Right lobe of liver (tissue), 6 donors: ENCODE measurements around the gene PPP2R5B. TPM values are rescaled to one million over a fixed set of nuclear protein-coding genes. Genes with fewer than 3 reads are reported as not detected.

ENCODE experiments used
- ATAC-seq, 4 donors: fragments of 200-7000 bp; cut with Tn5 transposase; one replicate each; pipeline ENCODE4 v1.9.1; 2020; ENCODE audit warnings: mild to moderate bottlenecking in 4 of 4, moderate library complexity in 4 of 4
- DNase-seq, 3 donors: peaks; one replicate each; pipeline ENCODE4 v3.0.0-alpha.2; 2020
- H3K27ac ChIP-seq, 3 donors: fragments of 200-600 bp; one replicate each; pipeline ENCODE4 v1.8.0; 2022
- H3K27me3 ChIP-seq, 2 donors: fragments of 200-600 bp; one replicate each; pipeline ENCODE4 v1.8.0; 2022
- H3K36me3 ChIP-seq, 4 donors: fragments of 200-600 bp; sonication (generic) in 1 of 4; one replicate each; pipeline versions ENCODE4 v1.5.1 to v1.8.0; 2017 to 2022; ENCODE audit warnings: control low read depth in 1 of 4
- H3K4me1 ChIP-seq, 4 donors: fragments of 200-600 bp; sonication (generic) in 1 of 4; one replicate each; pipeline versions ENCODE4 v1.5.1 to v1.8.0; 2017 to 2022; ENCODE audit warnings: control low read depth in 1 of 4
- H3K4me3 ChIP-seq, 3 donors: fragments of 200-600 bp; one replicate each; pipeline ENCODE4 v1.8.0; 2022
- H3K9me3 ChIP-seq, 4 donors: fragments of 200-600 bp; sonication (generic) in 1 of 4; one replicate each; pipeline versions ENCODE4 v1.5.1 to v1.8.0; 2017 to 2022; ENCODE audit warnings: control low read depth in 1 of 4
- POLR2A ChIP-seq: fragments of 450-650 bp; IDR thresholded peaks from one replicate; pipeline ENCODE4 v1.6.1; 2017; ENCODE audit warnings: antibody characterized with exemption, mild to moderate bottlenecking
- WGBS: methylation state at CpG from one replicate; pipeline ENCODE4 v1.1.6; 2018; ENCODE audit warnings: low coverage, low lambda C conversion rate; ENCODE audit not compliant: insufficient coverage; ENCODE audit errors: missing lambda C conversion rate; 5-methylcytosine and 5-hydroxymethylcytosine counted together
- intact Hi-C, 2 donors: fragments of 100-400 bp; cut with DNase I; formaldehyde crosslinking; loops; one replicate each; pipeline versions ENCODE4 v1.11.2 to v1.14.1; 2022
- total RNA-seq, 6 experiments: library from RNA; depleted of rRNA in 2 of 6; stranded (reverse); fragments of >200 nt in 2 of 6; fragmentation: NEBNext Ultra II Directional in 3 of 6; extraction: Animal tissue kit (Norgen Biotek cat#: 25700) in 3 of 6; gene quantifications; one replicate each; pipeline versions ENCODE4 v1.1.0 to v1.2.4, GENCODE V29; 2016 to 2023
- TF ChIP-seq, protein P1 (sequence below), 4 donors: fragments of 200-600 bp in 3 of 4; fragments of 450-650 bp in 1 of 4; IDR thresholded peaks; one replicate each; pipeline versions ENCODE4 v1.5.1 to v1.8.0; 2016 to 2022; ENCODE audit warnings: antibody characterized with exemption in 4 of 4, mild to moderate bottlenecking in 2 of 4
- donor health status: DM: no; HTN: yes; CAD: no.
- donor health status: DM: no; HTN: no; CAD: no.
- donor health status: DM: no; HTN: no; CAD: no.
- donor health status: DM: no; HTN: yes; CAD: no.
- donor health status: DM: no; HTN: yes; CAD: no.

PPP2R5B gene
- total RNA-seq, 6 experiments from 2014 or later, result 6.8 to 12.6 (median 8.9) TPM

DNA sequence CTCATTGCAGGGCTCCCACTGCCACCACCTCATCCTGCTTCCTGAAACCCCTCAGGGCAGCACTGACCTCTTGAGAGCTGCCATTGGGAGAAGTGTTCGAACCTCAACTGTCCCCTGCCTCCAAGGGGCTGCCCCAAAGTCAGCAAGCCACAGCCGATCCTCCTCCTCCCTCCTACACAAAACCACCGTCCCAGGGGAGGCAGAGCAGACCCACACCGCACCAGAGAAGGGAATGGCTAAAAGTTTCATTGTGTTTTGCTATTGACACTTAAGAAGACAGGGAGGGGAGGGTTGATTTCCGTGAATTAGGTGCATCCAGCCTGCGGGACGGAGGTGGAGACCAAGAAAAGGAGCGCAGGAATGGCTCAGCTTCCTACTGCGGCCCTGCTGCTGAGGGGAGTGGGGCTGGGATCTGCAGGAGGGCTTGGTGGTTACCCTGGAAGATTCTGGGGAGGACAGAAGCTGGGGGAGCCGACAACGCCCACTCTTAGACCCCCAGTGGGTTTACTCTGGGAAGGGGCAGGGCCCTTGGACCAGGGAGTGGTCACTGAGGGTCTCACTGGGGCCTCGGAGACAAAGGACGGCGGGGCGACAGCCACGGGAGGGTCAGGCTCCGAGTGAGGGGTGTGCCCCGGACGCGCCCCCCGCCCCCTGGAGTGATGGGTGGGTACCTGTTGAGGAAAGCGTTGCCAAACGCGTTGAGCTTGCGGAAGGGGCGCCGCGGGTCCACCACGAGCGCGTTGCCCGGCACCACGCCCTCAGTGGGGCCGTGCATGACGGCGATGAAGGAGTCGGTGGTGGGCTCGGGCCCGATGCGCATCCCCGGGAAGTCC, 46.9 kb upstream of the PPP2R5B start:
- H3K4me1 ChIP-seq, result peaks cover 3 to 49% (median 20%) of the 10 kb centered on the region in 4 donors
- ATAC-seq (peak in 2 of 4 donors; percentile 2), DNase-seq (peak in 1 of 3 donors; percentile 55)
- no peaks in the 10 kb centered on the region for H3K36me3 ChIP-seq
- H3K9me3 ChIP-seq, result no peaks in the 10 kb centered on the region
- peak overlapping the region; percentile 77 to 87 (median 79) for H3K4me3 ChIP-seq
- no peak for TF ChIP-seq POLR2A
- WGBS, result 0% methylated on average over 6 of the region's 41 CpGs
- no peaks in the 10 kb centered on the region for H3K27me3 ChIP-seq
- intact Hi-C loops, result no loop called here
- H3K27ac ChIP-seq, result peak overlapping the region; percentile 32 to 47 (median 47)

DNA sequence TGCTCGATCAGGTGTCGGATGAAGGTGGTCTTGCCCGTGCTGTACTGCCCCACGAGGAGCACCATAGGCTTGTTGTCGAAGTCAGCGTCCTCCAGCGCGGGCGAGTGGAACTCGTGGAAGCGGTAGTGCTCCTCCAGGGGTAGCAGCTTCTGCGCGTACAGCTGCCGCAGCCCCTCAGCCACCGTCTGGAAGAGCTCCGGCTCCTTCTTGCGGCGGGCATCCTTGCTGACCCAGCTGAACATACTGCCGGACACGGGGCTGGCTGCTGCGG, 46.3 kb upstream of the PPP2R5B start:
- Histone ChIP-seq H3K36me3 (no peaks in the 10 kb centered on the region), H3K27me3 (no peaks in the 10 kb centered on the region), H3K4me1 (peaks cover 3 to 45% (median 18%) of the 10 kb centered on the region in 4 donors), H3K4me3 (peak overlapping the region; percentile 77 to 87 (median 79)), H3K9me3 (no peaks in the 10 kb centered on the region), H3K27ac (peak overlapping the region; percentile 32 to 47 (median 47))
- intact Hi-C loops, result no loop called here
- ATAC-seq (peak in 2 of 4 donors; percentile 4 to 26), DNase-seq (no peak)
- no peak for TF ChIP-seq POLR2A
- TF ChIP-seq, protein P1, sequence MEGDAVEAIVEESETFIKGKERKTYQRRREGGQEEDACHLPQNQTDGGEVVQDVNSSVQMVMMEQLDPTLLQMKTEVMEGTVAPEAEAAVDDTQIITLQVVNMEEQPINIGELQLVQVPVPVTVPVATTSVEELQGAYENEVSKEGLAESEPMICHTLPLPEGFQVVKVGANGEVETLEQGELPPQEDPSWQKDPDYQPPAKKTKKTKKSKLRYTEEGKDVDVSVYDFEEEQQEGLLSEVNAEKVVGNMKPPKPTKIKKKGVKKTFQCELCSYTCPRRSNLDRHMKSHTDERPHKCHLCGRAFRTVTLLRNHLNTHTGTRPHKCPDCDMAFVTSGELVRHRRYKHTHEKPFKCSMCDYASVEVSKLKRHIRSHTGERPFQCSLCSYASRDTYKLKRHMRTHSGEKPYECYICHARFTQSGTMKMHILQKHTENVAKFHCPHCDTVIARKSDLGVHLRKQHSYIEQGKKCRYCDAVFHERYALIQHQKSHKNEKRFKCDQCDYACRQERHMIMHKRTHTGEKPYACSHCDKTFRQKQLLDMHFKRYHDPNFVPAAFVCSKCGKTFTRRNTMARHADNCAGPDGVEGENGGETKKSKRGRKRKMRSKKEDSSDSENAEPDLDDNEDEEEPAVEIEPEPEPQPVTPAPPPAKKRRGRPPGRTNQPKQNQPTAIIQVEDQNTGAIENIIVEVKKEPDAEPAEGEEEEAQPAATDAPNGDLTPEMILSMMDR (IDR thresholded peaks at IDR 0.05), result no peak
- WGBS, result no CpG with 5 or more reads among the region's 21 CpGs

DNA sequence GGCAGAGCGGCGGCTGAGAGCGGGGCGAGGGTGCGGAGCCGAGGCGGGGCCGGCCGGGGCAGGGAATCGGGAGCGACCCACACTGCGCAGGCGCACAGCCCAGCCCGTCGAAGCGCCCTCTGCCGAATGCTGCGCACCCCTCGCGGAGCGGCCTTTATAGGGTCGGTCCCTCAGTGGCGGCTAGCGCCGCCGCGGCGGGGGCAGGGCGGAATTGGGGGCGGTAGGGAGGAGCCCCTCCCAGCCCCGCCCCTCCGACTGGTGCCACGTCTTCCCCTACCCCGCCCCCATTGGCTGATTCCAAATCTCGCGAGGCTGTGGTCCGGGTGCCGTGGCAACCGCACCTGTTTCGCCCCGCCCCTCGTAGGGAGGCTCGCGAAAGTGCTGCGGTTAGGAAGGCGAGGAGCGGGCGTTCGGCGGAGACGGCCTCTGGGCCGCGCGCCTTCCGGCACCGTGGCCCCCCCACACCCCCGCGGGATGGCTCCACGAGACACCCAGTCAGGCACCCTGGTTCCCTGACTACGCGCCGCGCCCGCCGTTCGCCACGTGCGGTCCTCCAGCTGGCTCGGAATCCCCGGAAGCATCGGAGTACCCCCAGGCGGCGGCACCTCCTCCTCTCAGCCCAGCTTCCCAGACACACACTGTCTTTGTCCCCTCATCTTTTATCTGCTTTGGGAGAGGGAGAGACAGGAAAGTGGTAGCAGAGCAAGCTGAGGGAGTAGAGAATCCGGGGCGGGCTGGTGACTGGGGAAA, 45.8 kb upstream of the PPP2R5B start, which contains the start of gene EHD1:
Gene EHD1 (minus strand): TSS at position 128 of the 750 bp plus-strand sequence. CDS start 157 bp downstream, outside the sequence.
- Histone ChIP-seq H3K9me3 (no peaks in the 10 kb centered on the region), H3K27ac (peak within 1 kb of the TSS; percentile 67 to 87 (median 80)), H3K36me3 (no peaks in the 10 kb centered on the region), H3K4me1 (peaks cover 0 to 40% (median 14%) of the 10 kb centered on the region in 4 donors), H3K4me3 (peak within 1 kb of the TSS; percentile 79 to 87 (median 83)), H3K27me3 (no peaks in the 10 kb centered on the region)
- WGBS, result under 1% methylated on average over 19 of the region's 75 CpGs
- ATAC-seq, result peak; percentile 91 to 95 (median 92)
- TF ChIP-seq POLR2A, result peak; percentile 100
- TF ChIP-seq, protein P1 (IDR thresholded peaks at IDR 0.05), result peak; percentile 28 to 62 (median 44)
- DNase-seq, result peak; percentile 99
- intact Hi-C loops, result no loop called here

DNA sequence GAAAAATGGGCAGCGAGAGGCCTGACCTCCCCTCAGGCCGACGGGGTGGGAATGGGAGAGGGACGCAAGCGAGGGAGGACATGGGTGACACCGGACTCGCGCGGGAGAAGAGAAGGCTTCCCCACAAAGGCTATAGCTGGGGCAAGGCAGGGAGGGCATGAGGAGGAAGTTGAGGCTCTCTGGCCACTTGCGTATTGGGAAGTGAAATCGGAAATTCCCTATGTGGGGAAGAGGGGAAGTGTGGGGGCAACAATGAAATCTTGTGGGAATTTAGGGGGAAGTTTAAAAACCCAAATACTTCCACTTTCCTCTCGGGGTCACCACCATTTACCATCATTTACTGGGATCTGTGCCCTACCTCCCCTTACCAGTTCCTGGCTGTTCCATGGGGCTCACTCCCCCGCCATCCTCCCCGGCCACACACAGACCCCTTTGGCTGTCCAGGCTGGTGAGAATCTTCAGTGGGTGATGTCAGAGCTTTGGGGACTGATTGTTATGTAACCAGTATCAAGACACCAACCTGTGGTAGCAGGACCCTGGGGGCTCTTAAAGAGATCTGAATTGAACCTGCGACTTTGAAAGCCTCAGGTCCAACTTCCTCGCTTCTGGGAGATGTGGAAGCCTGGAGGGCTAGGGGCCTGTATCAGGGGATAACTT, 45.1 kb upstream of the PPP2R5B start:
- TF ChIP-seq, protein P1 (IDR thresholded peaks at IDR 0.05), result no peak
- TF ChIP-seq POLR2A, result no peak

More for the DNA sequence above, 45.1 kb upstream of the PPP2R5B start:
- peak overlapping the region; percentile 67 to 87 (median 80) for H3K27ac ChIP-seq
- 12% methylated on average over 15 of the region's 16 CpGs for WGBS
- H3K36me3 ChIP-seq, result no peaks in the 10 kb centered on the region
- no peaks in the 10 kb centered on the region for H3K9me3 ChIP-seq
- intact Hi-C loops, result no loop called here
- H3K4me3 ChIP-seq, result peak overlapping the region; percentile 79 to 87 (median 83)
- peak in 1 of 3 donors; percentile 70 for DNase-seq
- peaks cover 0 to 37% (median 13%) of the 10 kb centered on the region in 4 donors for H3K4me1 ChIP-seq
- peak in 3 of 4 donors; percentile 1 to 4 (median 3) for ATAC-seq
- no peaks in the 10 kb centered on the region for H3K27me3 ChIP-seq
